Endothelial cell of umbilical vein (primary cell): ENCODE measurements around the gene UBA52. TPM values are rescaled to one million over a fixed set of nuclear protein-coding genes. Genes with fewer than 3 reads are reported as not detected.

ENCODE experiments used
- BruUV-seq: library from RNA; stranded (reverse); fragments of 400-500 nt; replicated peaks from 2 replicates; lab custom pipeline; 2021; lab: Mats Ljungman, UMichigan
- CTCF ChIA-PET: fragments of 300-600, 350-600 bp; sonication (Branson Sonifier 250); formaldehyde crosslinking; loops from one replicate; lab custom pipeline; 2021; ENCODE audit warnings: antibody characterized with exemption, inconsistent platforms; lab: Charles Lee
- POLR2A ChIA-PET: fragments of 300-600, 350-600 bp; sonication (Branson Sonifier 250); formaldehyde crosslinking; loops from one replicate; lab custom pipeline; 2021; ENCODE audit warnings: antibody characterized with exemption, inconsistent platforms; lab: Charles Lee
- DNase-seq: peaks from one replicate; pipeline ENCODE4 v3.0.0-alpha.2; 2011; ENCODE audit warnings: low read depth, low spot score
- FAIRE-seq: peaks from 2 replicates; lab custom pipeline; 2011; peaks lifted over from hg19 to GRCh38; lab: Jason Lieb, UNC
- H2AFZ ChIP-seq: 2 replicates; pipeline ENCODE4 v1.6.0; 2012; ENCODE audit warnings: low read depth, low read length, control low read depth, inconsistent platforms
- H3K27ac ChIP-seq: 2 replicates; pipeline ENCODE4 v1.5.1; 2011; ENCODE audit warnings: low read depth, mild to moderate bottlenecking, control low read depth, low read length, moderate library complexity; ENCODE audit not compliant: insufficient read depth
- H3K27me3 ChIP-seq, 2 experiments: 2 replicates each; pipeline versions ENCODE4 v1.6.0 to v1.6.1; 2011; ENCODE audit warnings: low read length in 2 of 2, mixed read lengths in 1 of 2; ENCODE audit not compliant: control insufficient read depth in 2 of 2, insufficient read depth in 2 of 2
- H3K36me3 ChIP-seq, 2 experiments: 2 replicates in 1 of 2; 3 replicates in 1 of 2; pipeline ENCODE4 v1.5.1; 2011; ENCODE audit warnings: low read length in 2 of 2, mild to moderate bottlenecking in 1 of 2, moderate library complexity in 1 of 2; ENCODE audit not compliant: control insufficient read depth in 2 of 2, insufficient read depth in 2 of 2; ENCODE audit errors: extremely low read depth in 1 of 2
- H3K4me1 ChIP-seq: 3 replicates; pipeline ENCODE4 v1.5.1; 2011; ENCODE audit warnings: mild to moderate bottlenecking, low read length; ENCODE audit not compliant: control insufficient read depth, insufficient read depth; ENCODE audit errors: extremely low read depth
- H3K4me2 ChIP-seq: 2 replicates; pipeline ENCODE4 v1.6.1; 2011; ENCODE audit warnings: low read length, control low read depth, mixed read lengths; ENCODE audit not compliant: insufficient read depth
- H3K4me3 ChIP-seq, 3 experiments: fragments of 200-600 bp in 1 of 3; sonication (generic), shearing (Covaris generic) in 1 of 3; replicated peaks in 1 of 3; 2 replicates each; pipeline ENCODE4 v1.5.1; 2011 to 2016; ENCODE audit warnings: control low read depth in 3 of 3, low read length in 3 of 3, mild to moderate bottlenecking in 2 of 3, inconsistent platforms in 1 of 3, low read depth in 1 of 3, moderate library complexity in 1 of 3; ENCODE audit not compliant: insufficient read depth in 1 of 3
- H3K79me2 ChIP-seq: 2 replicates; pipeline ENCODE4 v1.6.0; 2012; ENCODE audit warnings: low read length, inconsistent platforms; ENCODE audit not compliant: control insufficient read depth, insufficient read depth
- H3K9ac ChIP-seq: replicated peaks from 2 replicates; pipeline ENCODE3; 2011; ENCODE audit warnings: low read length, control low read depth; ENCODE audit not compliant: insufficient read depth; ENCODE audit errors: extremely low read depth
- H3K9me1 ChIP-seq: replicated peaks from 3 replicates; pipeline ENCODE4 v1.6.0; 2011; ENCODE audit warnings: mild to moderate bottlenecking, low read length; ENCODE audit not compliant: control insufficient read depth, insufficient read depth; ENCODE audit errors: extremely low read depth
- H3K9me3 ChIP-seq: replicated peaks from 2 replicates; pipeline ENCODE4 v1.5.1; 2012; ENCODE audit warnings: low read length, inconsistent platforms; ENCODE audit not compliant: control insufficient read depth, insufficient read depth
- H4K20me1 ChIP-seq: replicated peaks from 2 replicates; pipeline ENCODE3; 2011; ENCODE audit warnings: mild to moderate bottlenecking, low read length; ENCODE audit not compliant: control insufficient read depth, insufficient read depth; ENCODE audit errors: extremely low read depth
- CTCF ChIP-seq, 2 donors: IDR thresholded peaks; 1 replicate in 1 of 2; 2 replicates in 1 of 2; pipeline ENCODE4 v1.5.1; 2011; ENCODE audit warnings: low read length in 2 of 2, mild to moderate bottlenecking in 2 of 2, moderate library complexity in 2 of 2, control low read depth in 1 of 2, inconsistent platforms in 1 of 2, low read depth in 1 of 2; ENCODE audit not compliant: insufficient read depth in 1 of 2; ENCODE audit errors: extremely low read depth in 1 of 2
- EZH2 ChIP-seq: IDR thresholded peaks from 2 replicates; pipeline ENCODE4 v1.6.1; 2012; ENCODE audit warnings: borderline replicate concordance, low read depth, mild to moderate bottlenecking, moderate library complexity, low read length, inconsistent platforms; ENCODE audit not compliant: severe bottlenecking
- FOS ChIP-seq: IDR thresholded peaks from 2 replicates; pipeline ENCODE4 v1.6.1; 2011; ENCODE audit warnings: mild to moderate bottlenecking, low read length, moderate library complexity, borderline replicate concordance; ENCODE audit not compliant: insufficient read depth
- GATA2 ChIP-seq: IDR thresholded peaks from 2 replicates; pipeline ENCODE4 v1.7.0; 2011; ENCODE audit warnings: low read depth, mild to moderate bottlenecking, moderate library complexity, mixed read lengths, low read length; ENCODE audit not compliant: insufficient read length, insufficient read depth
- MAX ChIP-seq: IDR thresholded peaks from 2 replicates; pipeline ENCODE4 v1.6.1; 2011; ENCODE audit not compliant: insufficient read depth, insufficient read length
- MYC ChIP-seq: IDR thresholded peaks from one replicate; pipeline ENCODE4 v1.6.1; 2011; ENCODE audit warnings: mild to moderate bottlenecking, low read depth, low read length
- POLR2A ChIP-seq: IDR thresholded peaks from 2 replicates; pipeline ENCODE4 v1.6.1; 2012; ENCODE audit warnings: low read depth, mild to moderate bottlenecking, control low read depth, low read length
- POLR2AphosphoS5 ChIP-seq: IDR thresholded peaks from 2 replicates; pipeline ENCODE4 v1.6.1; 2012; ENCODE audit warnings: low read depth, mild to moderate bottlenecking, control low read depth, low read length, moderate library complexity; ENCODE audit not compliant: insufficient read depth
- dilution Hi-C: fragments of 300-500 bp; cut with MboI; formaldehyde crosslinking; loops from one replicate; pipeline ENCODE4 v1.15.0; 2019; ENCODE audit warnings: low sequenced_read_pairs; ENCODE audit not compliant: extremely low pct_ligation_motif_present
- intact Hi-C: fragments of 100-400 bp; cut with micrococcal nuclease; formaldehyde crosslinking; loops from one replicate; pipeline ENCODE4 v1.10.0; 2022
- polyA plus RNA-seq, 4 experiments: library from polyadenylated mRNA; depleted of rRNA in 3 of 4; stranded (reverse) in 3 of 4; unstranded in 1 of 4; fragments of >200 nt; gene quantifications; 2 replicates each; pipeline versions ENCODE4 v1.2.1 to v1.2.3, GENCODE V29; 2011 to 2012; ENCODE audit warnings: missing spikeins in 1 of 4
- total RNA-seq: library from RNA; stranded (reverse); gene quantifications from 2 replicates; pipeline ENCODE4 v1.2.3, GENCODE V29; 2021

Gene UBA52
- total and polyA plus RNA-seq, 2 donors (not counting 3 experiments of a cell fraction or from before 2014, with no cell fraction given), result 1,221 to 3,506 TPM

- ChIA-PET POLR2A (no interaction called here), CTCF (interaction anchor here (1.0 kb wide), 1 partner anchor 27 kb away, joined by 5 read pairs; no protein-coding TSS in a partner anchor)
- H3K4me3 ChIP-seq, result no peak overlapping the region
- H3K79me2 ChIP-seq, result no peaks in the 10 kb centered on the region
- H3K9me3 ChIP-seq, result no peaks in the 10 kb centered on the region
- no peak for TF ChIP-seq MAX
- BruUV-seq, result no TSS peak
- no peak for FAIRE-seq
- intact Hi-C loops (no loop called here), dilution Hi-C loops (no loop called here)
- no peaks in the 10 kb centered on the region for H3K4me1 ChIP-seq
- H2AFZ ChIP-seq, result no peak overlapping the region
- H3K9ac ChIP-seq, result no peak overlapping the region
- H3K27ac ChIP-seq, result no peak overlapping the region
- H3K9me1 ChIP-seq, result no peaks in the 10 kb centered on the region
- no peak overlapping the region for H3K4me2 ChIP-seq
- H3K27me3 ChIP-seq, result no peaks in the 10 kb centered on the region
- no peaks in the 10 kb centered on the region for H4K20me1 ChIP-seq
- no peaks in the 10 kb centered on the region for H3K36me3 ChIP-seq
- no peak for DNase-seq
These were observed 49.2 kb downstream of the UBA52 start for GRCh38 chr19:18620902-18621301.

GRCh38 chr19:18626906-18627305, 55.2 kb downstream of the UBA52 start:
- CTCF ChIA-PET, result no interaction called here
- dilution Hi-C loops, result no loop called here

More at GRCh38 chr19:18626906-18627305, 55.2 kb downstream of the UBA52 start:
- no peaks in the 10 kb centered on the region for H3K36me3 ChIP-seq
- no peaks in the 10 kb centered on the region for H3K9me3 ChIP-seq
- no peaks in the 10 kb centered on the region for H3K27me3 ChIP-seq
- no peak for FAIRE-seq
- H3K4me2 ChIP-seq, result no peak overlapping the region
- H3K9ac ChIP-seq, result no peak overlapping the region
- no peaks in the 10 kb centered on the region for H3K9me1 ChIP-seq
- H2AFZ ChIP-seq, result no peak overlapping the region
- BruUV-seq, result no TSS peak
- DNase-seq, result no peak
- H3K4me3 ChIP-seq, result no peak overlapping the region
- intact Hi-C loops, result no loop called here
- POLR2A ChIA-PET, result no interaction called here
- no peaks in the 10 kb centered on the region for H4K20me1 ChIP-seq
- TF ChIP-seq GATA2 (no peak), FOS (no peak), MAX (no peak), CTCF (IDR thresholded peaks at IDR 0.05; ENCODE audit: extremely low read depth in 1 of 2, insufficient read depth in 1 of 2, low read depth in 1 of 2, low read length in 2 of 2) (no peak), POLR2A (no peak), POLR2AphosphoS5 (no peak), MYC (no peak), EZH2 (no peak)
- no peaks in the 10 kb centered on the region for H3K79me2 ChIP-seq
- H3K27ac ChIP-seq, result no peak overlapping the region
- H3K4me1 ChIP-seq, result no peaks in the 10 kb centered on the region
